Mucosa of stomach (tissue), 1 donor: ENCODE results near the gene ADAM19.

ENCODE experiments used
- H3K27me3 ChIP-seq: one replicate; pipeline ENCODE4 v1.7.0; 2013; ENCODE audit warnings: mild to moderate bottlenecking, low read length; ENCODE audit not compliant: control insufficient read depth, insufficient read depth
- H3K36me3 ChIP-seq: one replicate; pipeline ENCODE4 v1.7.0; 2013; ENCODE audit warnings: low read length; ENCODE audit not compliant: control insufficient read depth, insufficient read depth
- H3K4me1 ChIP-seq: one replicate; pipeline ENCODE4 v1.7.0; 2013; ENCODE audit warnings: mild to moderate bottlenecking, low read length; ENCODE audit not compliant: control insufficient read depth, insufficient read depth
- H3K4me3 ChIP-seq: one replicate; pipeline ENCODE4 v1.7.0; 2013; ENCODE audit warnings: low read length
- H3K9ac ChIP-seq: one replicate; pipeline ENCODE4 v1.7.0; 2013; ENCODE audit warnings: mild to moderate bottlenecking, low read length, moderate library complexity
- H3K9me3 ChIP-seq: one replicate; pipeline ENCODE4 v1.7.0; 2013; ENCODE audit warnings: mild to moderate bottlenecking, low read length, moderate library complexity; ENCODE audit not compliant: control insufficient read depth
- donor health status: Pancreatic carcinoma.

ADAM19 gene

GRCh38 chr5:157468293-157468965 is 107.1 kb downstream of the ADAM19 start:
- no peaks in the 10 kb centered on the region for H3K27me3 ChIP-seq
- H3K36me3 ChIP-seq: no peaks in the 10 kb centered on the region
- H3K4me3 ChIP-seq: no peak overlapping the region
- H3K9ac ChIP-seq: no peak overlapping the region
- H3K9me3 ChIP-seq: no peaks in the 10 kb centered on the region
- no peaks in the 10 kb centered on the region for H3K4me1 ChIP-seq

DNA sequence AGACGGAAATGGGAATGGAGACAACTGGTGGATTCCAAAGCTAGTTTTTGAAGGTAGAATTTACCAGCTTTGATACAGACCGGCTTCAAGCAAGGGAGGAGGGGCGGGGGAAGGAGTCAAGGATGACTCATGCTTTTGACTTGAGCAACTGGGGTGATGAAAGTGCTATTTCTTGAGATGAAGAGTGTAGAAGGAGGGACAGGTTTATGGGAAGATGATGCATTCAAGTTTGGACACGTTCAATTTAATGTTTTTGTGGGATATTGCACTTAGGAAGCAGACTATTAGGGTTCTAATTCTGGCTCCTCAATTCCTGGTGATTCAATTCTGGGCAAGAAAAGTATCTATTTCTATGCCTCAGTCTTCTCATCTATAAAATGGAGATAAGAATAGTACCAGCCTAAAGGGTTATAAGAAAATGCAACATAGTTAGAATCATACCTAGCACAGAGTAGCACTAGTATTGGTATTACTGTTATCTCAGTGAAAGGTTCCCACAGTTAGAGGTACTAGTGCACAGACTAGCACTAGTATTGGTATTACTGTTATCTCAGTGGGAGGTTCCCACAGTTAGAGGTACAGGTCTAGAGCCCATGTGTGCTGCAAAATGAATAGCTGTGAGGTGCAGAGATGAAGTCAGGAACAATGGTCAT is 110.9 kb downstream of the ADAM19 start:
- no peaks in the 10 kb centered on the region for H3K36me3 ChIP-seq
- H3K4me3 ChIP-seq: no peak overlapping the region
- H3K27me3 ChIP-seq: peaks cover 19% of the 10 kb centered on the region
- no peaks in the 10 kb centered on the region for H3K4me1 ChIP-seq
- H3K9me3 ChIP-seq: no peaks in the 10 kb centered on the region
- H3K9ac ChIP-seq: no peak overlapping the region

DNA sequence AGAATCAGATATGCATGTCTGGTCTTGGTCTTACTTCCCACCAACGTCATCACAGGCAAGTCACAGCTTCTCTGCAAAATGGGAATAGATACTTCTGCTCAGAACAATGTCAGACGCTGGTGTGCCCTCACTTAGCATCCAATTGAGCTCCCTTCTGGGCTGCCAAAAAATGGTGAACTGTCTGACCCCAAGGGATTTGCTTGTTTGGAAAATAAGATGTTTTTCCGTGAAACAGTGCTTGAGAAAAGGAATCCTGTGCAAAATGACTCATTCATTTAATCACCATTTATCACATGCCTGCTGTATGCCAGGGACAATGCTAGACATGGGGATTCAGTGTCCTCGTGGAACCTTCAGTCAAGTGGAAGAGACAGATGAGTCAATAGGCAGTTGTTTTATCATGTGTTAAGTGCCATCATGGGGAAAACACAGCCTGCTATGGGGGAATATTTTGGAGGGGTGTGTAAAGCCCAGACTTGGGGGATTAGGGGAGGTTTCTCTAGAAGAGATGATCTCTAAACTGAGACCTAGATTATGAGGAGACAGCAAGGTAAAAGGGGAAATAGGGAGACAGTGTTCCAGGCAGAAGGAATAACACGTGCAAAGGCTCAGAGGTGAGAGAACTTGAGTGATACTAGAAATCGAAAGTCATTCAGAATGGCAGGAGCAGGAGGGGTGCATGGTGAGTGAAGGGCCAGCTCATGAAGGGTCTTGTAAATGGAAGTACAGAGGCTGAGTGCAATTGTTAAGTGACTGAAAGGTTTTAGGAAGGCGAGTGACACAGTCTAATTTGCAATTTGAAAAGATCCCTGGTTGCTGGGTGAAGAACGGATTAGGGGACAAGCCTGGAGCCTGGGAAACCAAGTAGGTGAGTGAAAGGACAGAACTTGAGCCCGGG is 111.7 kb downstream of the ADAM19 start:
- H3K4me1 ChIP-seq: no peaks in the 10 kb centered on the region
- no peak overlapping the region for H3K9ac ChIP-seq
- no peaks in the 10 kb centered on the region for H3K9me3 ChIP-seq
- H3K27me3 ChIP-seq: peaks cover 19% of the 10 kb centered on the region
- H3K4me3 ChIP-seq: no peak overlapping the region
- no peaks in the 10 kb centered on the region for H3K36me3 ChIP-seq

GRCh38 chr5:157463081-157463480 is 112.5 kb downstream of the ADAM19 start:
- no peaks in the 10 kb centered on the region for H3K9me3 ChIP-seq
- H3K36me3 ChIP-seq: no peaks in the 10 kb centered on the region
- no peak overlapping the region for H3K4me3 ChIP-seq
- no peak overlapping the region for H3K9ac ChIP-seq
- no peaks in the 10 kb centered on the region for H3K4me1 ChIP-seq
- peaks cover 19% of the 10 kb centered on the region for H3K27me3 ChIP-seq

DNA sequence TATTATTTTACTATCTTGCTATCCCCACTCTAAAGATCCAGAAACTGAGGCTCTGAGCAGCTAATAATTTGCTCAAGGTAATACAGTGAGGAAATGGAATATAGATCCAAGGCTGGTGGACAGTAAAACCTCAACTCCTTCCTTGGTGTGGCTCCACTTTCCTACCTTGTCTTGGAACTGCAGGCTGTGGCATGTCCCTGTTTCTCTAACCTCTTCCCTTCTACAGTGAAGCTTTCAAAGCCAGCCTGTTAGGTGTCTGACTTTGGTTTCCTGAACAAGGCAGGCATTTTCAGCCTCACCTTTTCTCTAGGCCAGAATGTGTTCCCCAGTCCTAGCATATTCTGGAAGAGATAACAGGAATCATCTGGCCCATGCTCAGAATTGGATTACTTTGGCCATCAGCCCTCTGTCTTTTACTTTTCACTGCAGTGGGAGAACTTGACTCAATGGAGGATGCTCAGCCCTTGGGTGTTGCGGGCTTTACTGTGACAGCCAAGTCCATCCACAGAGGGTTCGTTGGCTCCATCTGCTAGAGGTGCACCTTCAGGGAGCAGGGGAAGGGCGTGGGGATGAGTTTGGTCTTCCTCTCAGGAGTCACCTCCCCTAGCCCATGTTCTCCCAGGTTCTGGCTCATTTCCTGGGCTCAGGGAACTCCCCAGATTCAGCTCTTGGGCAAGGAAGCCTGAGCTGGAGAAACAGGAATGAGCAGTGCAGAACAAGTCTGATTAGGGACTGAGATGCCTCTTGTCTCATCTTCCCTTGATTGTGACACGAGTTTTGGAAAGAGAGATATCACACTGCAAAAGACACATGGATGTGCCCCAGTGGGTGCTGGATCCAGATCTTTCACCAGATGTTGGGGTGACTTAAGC is 114.4 kb downstream of the ADAM19 start:
- Histone ChIP-seq H3K27me3 (peaks cover 19% of the 10 kb centered on the region), H3K4me1 (no peaks in the 10 kb centered on the region), H3K4me3 (no peak overlapping the region), H3K9ac (no peak overlapping the region), H3K36me3 (no peaks in the 10 kb centered on the region), H3K9me3 (no peaks in the 10 kb centered on the region)

GRCh38 chr5:157459715-157460599 is 115.6 kb downstream of the ADAM19 start, which contains the start of gene NIPAL4:
Gene NIPAL4, plus strand, starts transcription at chr5:157460213. Its CDS starts 108 bp downstream, at chr5:157460321.
- no peak within 1 kb of the TSS for H3K4me3 ChIP-seq
- no peaks in the 10 kb centered on the region for H3K36me3 ChIP-seq
- peak within 1 kb of the TSS; percentile 29 for H3K9ac ChIP-seq
- no peaks in the 10 kb centered on the region for H3K9me3 ChIP-seq
- H3K27me3 ChIP-seq: peaks cover 19% of the 10 kb centered on the region
- no peaks in the 10 kb centered on the region for H3K4me1 ChIP-seq

GRCh38 chr5:157458835-157459234 is 116.7 kb downstream of the ADAM19 start:
- H3K4me3 ChIP-seq: no peak overlapping the region
- H3K9ac ChIP-seq: no peak overlapping the region
- H3K9me3 ChIP-seq: no peaks in the 10 kb centered on the region
- peaks cover 19% of the 10 kb centered on the region for H3K27me3 ChIP-seq
- no peaks in the 10 kb centered on the region for H3K4me1 ChIP-seq
- no peaks in the 10 kb centered on the region for H3K36me3 ChIP-seq

DNA sequence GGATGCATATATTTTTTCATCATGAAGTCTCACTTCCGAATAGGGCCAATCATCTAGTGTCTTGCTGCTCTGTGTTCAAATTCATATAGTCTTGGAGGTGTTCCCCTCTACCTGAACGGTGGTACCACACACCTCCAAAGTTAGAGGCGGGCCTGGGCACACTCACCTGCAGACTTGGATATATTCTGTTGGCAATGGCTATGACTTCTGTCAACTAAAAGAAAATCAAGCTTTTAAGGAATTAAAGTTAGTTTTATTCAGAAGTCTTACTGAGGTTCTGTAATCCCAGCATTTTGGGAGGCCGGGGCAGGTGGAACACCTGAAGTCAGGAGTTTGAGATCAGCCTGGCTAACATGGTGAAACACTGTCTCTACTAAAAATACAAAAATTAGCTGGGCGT is 118.2 kb downstream of the ADAM19 start:
- peaks cover 19% of the 10 kb centered on the region for H3K27me3 ChIP-seq
- H3K4me1 ChIP-seq: no peaks in the 10 kb centered on the region
- H3K36me3 ChIP-seq: no peaks in the 10 kb centered on the region
- no peak overlapping the region for H3K9ac ChIP-seq
- H3K4me3 ChIP-seq: no peak overlapping the region
- H3K9me3 ChIP-seq: no peaks in the 10 kb centered on the region

DNA sequence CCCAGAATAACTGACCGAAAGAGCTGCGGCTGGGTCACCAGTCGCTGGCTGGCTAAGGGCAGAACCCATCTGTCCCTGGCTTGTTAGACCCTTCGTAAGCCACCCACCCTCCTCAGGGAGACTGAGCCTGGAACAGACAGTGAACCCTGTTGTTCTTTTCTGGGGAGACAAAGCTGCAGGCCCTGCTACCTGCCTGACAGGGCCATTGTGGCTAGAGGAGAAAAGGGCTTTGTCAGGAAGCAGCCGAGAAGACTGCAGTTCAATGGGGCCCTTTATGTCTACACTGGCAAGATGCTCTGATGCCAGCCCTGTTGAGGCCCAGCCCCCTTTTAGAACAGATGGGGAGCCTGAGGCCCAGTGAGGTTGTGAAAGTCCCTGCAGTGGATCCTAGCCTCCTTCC is 119.3 kb downstream of the ADAM19 start:
- Histone ChIP-seq H3K9ac (no peak overlapping the region), H3K36me3 (no peaks in the 10 kb centered on the region), H3K27me3 (peaks cover 16% of the 10 kb centered on the region), H3K4me3 (no peak overlapping the region), H3K4me1 (no peaks in the 10 kb centered on the region), H3K9me3 (no peaks in the 10 kb centered on the region)

GRCh38 chr5:157455057-157455456 is 120.5 kb downstream of the ADAM19 start:
- Histone ChIP-seq H3K36me3 (no peaks in the 10 kb centered on the region), H3K27me3 (peaks cover 4% of the 10 kb centered on the region), H3K4me1 (no peaks in the 10 kb centered on the region), H3K9me3 (no peaks in the 10 kb centered on the region), H3K4me3 (no peak overlapping the region), H3K9ac (no peak overlapping the region)

- H3K4me1 ChIP-seq: peaks cover under 1% of the 10 kb centered on the region
- no peaks in the 10 kb centered on the region for H3K9me3 ChIP-seq
- no peaks in the 10 kb centered on the region for H3K27me3 ChIP-seq
- no peaks in the 10 kb centered on the region for H3K36me3 ChIP-seq
- H3K4me3 ChIP-seq: no peak overlapping the region
- no peak overlapping the region for H3K9ac ChIP-seq
These were observed 121.3 kb downstream of the ADAM19 start for GRCh38 chr5:157454273-157454672.
